Measurements from ENCODE around the gene CIAO2A.
"Not testable (repeated sequence)": the region's sequence is repeated elsewhere in the genome, so short reads cannot be mapped to it uniquely, and the experiment has no call there.

CIAO2A gene

DNA sequence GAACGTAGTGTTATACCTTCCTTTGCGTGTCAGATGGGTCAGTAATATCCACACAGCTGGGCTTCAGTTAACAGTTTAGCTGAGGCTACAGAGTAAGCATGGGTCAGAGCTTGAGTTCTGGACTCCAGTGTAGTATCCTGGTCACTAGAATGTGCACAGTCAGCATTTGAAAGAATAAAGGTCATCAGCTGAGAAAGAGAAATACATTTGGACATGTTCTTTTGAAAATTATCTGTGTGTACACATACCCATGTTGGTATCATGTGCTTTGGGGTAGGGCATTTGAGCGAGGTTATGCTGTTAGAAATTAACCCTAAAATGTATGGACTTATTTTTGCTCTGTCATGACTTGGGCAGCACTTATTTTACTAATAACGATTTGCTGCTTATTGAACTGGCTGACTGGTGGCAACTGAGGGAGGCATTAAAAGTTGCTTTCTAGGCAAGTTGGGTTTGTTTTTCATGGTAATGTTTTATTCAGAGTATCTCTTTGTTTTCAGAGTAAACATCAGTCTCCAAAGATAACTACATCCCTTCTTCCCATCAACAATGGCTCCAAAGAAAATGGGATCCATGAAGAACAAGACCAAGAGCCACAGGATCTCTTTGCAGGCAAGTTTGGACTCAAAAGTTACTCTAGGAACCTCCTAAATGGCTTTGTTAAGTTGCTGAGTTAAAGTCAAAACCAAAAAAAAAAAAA lies 18.6 kb upstream of the CIAO2A start:
- no peak for DNase-seq (ENCODE audit: low read depth in 2 of 2, low spot score in 1 of 2)

DNA sequence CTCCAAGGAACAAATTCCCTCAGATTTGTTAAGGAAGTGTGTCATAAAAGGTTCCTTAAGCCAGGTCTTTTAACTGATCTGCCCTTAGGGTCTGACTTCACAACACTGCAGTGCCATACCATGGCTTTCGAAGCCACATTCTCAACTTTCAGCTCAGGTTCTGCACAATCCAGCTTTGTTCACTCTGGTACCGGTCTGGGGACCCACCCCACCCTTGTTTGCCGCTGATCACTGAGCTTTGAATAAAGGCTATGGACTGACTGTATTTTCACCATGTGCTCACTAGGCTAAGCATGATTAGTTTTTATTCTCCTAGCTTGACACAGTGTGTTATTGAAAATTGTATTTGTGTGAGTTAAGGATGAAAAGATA lies 18.0 kb upstream of the CIAO2A start:
- DNase-seq (ENCODE audit: low read depth in 2 of 2, low spot score in 1 of 2), result no peak

DNA sequence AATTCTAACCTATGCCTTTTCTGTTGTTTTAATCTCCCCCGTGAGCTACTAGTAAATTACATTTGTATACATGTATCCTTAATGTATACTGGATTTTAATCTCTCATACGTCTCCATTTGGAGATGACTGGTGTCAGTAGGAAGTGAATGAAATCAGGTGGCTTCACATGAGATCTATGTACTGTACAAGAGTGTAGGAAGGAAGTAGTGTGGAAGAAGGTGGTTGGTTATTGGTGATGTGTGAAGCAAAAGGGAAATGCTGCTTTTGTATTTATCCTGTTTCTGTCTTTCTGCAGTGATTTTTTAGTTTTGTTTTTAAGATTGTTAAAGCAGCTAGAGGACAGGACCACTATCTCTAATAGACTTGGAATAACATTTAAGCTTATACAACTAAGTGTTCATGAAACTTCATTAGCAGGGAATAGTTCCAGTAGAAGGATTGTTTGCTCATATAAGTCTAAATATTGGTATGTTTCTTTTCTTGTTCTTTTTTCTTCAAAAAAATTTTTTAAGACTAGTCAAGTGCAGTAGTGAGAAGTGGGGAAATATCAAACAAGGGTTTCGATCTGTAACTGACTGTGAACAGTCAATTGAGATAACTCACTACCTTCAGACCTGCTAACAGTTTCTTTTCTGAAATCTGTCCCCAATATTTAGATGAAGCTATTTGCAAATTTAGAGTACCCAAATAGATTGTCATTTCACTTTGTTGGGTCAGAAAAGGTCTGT lies 17.5 kb upstream of the CIAO2A start:
- DNase-seq (ENCODE audit: low read depth in 2 of 2, low spot score in 1 of 2), result no peak

DNA sequence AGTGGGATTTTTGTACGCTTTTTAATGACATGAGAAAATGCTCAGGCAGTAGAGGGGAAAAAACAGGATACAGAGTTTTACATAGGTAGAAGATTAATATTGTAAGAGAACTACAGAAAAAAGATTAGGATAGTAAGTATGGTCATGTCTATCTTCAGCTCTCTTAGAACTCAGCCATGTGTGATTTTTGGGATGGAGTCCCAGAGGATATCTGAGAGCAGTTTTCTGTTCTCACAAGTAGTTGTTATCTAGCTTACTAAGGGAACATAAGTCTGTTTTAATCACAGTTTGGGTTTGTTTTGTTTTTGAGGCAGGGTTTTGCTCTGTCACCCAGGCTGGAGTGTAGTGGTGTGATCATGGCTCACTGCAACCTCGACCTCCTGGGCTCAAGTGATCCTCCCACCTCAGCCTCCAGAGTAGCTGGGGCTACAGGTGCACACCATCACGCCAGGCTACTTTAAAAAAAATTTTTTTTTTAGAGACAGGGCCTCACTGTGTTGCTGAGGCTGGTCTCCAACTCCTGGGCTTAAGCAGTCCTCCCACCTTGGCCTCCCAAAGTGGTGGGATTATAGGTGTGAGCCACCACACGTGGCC lies 16.6 kb upstream of the CIAO2A start:
- DNase-seq (ENCODE audit: low read depth in 2 of 2, low spot score in 1 of 2), result not testable (repeated sequence)

DNA sequence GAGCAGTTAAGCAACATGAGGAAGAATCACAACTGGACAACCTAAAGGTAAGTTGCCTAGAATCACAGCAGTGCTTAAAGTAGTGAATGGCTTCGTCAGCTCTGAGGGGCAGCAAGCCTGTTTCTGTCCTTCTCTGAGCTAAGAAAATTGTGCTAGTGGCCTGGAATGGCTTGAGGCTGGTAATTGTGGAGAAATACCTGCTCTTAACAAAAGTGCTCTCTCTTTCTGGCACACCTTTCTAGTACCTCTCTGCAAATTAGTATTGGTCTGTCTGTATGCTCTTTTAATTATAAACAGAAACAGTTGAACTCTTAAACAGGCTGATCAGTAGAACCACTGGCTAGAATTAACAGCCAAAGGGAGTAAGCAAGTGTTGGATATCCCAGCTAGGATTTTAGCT lies 13.7 kb upstream of the CIAO2A start:
- DNase-seq (ENCODE audit: low read depth in 2 of 2, low spot score in 1 of 2), result no peak

DNA sequence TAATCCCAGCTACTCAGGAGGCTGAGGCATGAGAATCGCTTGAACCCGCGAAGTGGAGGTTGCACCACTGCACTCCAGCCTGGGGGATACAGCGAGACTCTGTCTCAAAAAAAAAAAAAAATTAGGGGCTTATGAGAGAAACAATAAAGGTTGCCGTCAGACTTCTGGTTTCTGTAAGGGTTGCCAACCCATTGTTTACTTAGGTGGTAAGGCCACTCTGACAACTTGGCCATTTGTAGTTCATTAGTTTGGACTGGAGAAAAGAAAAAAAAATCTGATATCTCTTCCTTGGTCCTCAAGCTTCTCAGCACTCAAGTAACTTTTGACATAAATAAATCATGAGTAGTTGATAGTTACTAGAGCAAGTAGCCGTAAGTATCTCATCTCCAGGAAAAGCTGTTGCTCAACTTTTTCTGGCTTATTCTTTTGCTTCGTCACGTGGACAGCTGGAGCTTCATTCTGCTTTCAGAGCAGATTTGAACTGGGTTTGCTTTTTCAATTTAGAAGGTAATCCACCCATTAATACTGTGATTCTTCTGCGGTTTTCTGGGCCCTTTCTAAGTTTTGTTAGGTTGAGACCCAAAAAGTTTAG lies 11.6 kb upstream of the CIAO2A start:
- DNase-seq (ENCODE audit: low read depth in 2 of 2, low spot score in 1 of 2), result no peak

DNA sequence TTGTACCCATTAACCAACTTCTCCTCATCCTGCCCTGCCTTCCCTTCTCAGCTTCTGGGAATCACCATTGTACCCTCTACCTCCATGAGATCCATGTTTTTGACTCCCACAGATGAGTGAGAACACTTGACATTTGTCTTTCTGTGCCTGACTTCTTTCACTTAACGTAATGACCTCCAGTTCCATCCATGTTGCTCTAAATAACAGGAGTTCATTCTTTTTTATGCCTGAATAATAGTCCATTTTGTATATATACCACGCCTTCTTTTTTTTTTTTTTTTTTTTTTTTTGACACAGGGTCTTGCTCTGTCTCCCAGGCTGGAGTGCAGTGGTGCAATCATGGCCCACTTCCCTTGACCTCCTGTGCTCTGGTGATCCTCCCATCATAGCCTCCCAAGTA lies 8.9 kb upstream of the CIAO2A start:
- DNase-seq (ENCODE audit: low read depth in 2 of 2, low spot score in 1 of 2), result no peak

DNA sequence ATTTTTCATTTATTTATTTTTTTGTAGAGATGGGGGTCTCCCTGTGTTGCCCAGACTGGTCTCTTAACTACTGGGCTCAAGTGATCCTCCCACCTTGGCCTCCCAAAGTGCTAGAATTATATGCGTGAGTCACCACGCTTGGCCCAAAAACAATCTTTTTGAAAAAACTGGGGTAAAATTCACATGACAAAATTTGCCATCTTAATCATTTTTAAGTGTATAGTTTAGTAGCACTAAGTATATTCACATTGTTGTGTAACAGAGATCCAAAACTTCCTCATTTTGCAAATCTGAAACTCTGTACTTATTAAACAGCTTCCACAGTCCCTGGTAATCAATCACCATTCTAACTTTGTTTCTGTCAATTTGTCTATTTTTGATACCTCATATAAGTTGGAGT lies 7.3 kb upstream of the CIAO2A start:
- DNase-seq (ENCODE audit: low read depth in 2 of 2, low spot score in 1 of 2), result no peak

DNA sequence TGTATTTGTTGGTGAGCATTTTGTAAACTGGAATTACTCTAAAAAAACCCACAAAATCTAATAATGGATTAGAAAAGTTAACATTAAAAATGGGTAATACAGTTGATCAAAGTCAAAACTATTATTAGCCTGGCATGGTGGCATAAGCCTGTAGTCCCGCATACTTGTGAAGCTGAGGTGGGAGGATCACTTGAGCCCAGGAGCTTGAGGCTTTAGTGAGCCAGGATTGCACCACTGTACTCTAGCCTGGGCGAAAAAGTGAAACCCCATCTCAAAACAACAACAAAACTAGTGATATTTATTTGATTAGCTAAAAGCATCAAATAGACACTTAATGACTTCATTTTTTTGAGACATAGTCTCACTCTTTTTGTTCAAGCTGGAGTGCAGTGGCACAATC lies 5.7 kb upstream of the CIAO2A start:
- DNase-seq (ENCODE audit: low read depth in 2 of 2, low spot score in 1 of 2), result no peak

DNA sequence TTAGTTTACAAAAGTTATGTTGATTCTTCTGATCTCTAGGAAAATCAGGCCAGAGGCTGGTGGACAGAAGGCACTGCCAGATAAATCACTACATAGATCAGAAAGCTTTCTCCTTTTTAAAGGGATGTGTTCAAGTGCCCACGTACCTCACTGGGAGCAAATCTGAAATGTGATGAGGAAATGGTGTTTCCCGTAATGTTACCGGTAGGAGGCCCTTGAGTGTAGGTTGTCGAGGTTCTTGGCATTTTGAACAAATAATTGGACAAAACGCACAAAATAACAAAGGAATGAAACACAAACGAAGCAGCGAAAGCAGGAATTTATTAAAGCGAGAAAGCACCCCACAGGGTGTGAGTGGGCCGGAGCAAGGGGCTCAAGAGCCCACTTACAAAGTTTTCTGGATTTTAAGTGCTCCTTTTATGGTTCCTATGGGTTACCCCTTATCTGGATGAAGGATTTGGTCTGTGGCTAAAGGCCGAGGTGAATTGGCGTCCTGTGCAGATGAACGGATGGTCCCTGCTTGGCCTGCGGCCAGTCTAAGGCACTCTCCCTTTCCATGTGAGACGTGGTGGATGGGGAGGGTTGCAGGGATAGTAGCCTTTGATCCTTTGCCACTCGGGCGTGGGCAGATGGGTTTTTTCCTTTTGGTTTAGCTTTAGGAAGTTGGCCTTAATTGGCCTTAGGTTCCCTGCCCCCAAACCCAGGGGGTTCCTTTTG lies 3.2 kb upstream of the CIAO2A start:
- DNase-seq (ENCODE audit: low read depth in 2 of 2, low spot score in 1 of 2), result no peak

DNA sequence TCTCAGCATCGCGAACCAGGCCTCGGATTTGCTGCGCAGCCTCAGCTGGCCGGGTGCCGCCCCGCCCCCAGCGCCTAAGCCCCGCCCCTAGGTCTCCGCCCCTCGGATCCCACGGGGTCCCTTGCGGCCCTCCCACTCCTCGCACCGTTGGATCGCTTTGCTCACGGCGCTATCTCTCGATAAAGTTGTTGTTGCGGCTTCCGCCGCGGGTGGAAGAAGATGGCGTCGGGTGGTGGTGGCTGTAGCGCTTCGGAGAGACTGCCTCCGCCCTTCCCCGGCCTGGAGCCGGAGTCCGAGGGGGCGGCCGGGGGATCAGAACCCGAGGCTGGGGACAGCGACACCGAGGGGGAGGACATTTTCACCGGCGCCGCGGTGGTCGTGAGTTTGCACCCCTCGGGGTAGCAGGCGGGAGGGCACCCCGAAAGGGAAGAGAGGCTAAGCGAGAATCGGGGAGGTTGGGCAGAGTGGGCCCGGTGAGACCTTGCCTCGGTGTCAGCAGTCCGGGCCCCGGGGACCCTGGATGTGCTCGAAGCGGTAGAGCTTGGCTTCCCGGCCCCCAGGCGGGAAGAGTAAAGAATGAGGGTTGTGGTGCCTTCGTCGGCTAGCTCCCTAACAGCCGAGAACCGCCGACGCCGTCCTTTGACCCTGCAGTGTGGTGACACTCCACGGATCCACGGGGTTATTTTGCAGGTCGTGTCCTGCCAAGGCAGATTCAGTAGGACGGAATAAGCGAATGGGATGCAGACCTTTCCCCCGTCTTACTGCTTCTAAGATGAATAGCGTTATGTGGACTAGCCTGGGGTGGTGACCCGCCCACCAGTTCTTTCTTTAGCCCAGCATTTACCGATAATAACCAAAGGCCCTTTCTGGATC lies 2.4 kb upstream of the CIAO2A start, which contains the start of gene SNX1:
Gene SNX1 (plus strand): TSS at position 188 of the 873 bp plus-strand sequence. CDS start 32 bp downstream, at position 220.
- peak; percentile 95 to 96 for DNase-seq (ENCODE audit: low read depth in 2 of 2, low spot score in 1 of 2)

DNA sequence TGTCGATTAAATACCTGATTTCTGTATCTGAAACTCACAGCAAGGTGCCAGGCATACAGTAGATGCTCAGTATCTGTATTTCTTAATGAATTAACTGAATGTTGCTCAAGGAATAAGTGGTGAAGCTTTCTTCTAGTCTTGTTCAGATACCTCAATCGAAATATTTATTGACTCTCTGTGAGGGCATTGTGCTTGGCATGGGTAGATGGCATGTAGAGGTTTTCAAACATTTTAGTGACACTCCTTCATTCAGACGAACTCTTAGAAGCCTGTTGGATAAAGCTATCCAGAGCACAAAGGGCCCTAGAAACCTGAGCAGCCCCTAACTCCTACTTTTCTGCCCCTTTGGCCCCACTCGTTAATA lies 1.8 kb upstream of the CIAO2A start:
- no peak for DNase-seq (ENCODE audit: low read depth in 2 of 2, low spot score in 1 of 2)

DNA sequence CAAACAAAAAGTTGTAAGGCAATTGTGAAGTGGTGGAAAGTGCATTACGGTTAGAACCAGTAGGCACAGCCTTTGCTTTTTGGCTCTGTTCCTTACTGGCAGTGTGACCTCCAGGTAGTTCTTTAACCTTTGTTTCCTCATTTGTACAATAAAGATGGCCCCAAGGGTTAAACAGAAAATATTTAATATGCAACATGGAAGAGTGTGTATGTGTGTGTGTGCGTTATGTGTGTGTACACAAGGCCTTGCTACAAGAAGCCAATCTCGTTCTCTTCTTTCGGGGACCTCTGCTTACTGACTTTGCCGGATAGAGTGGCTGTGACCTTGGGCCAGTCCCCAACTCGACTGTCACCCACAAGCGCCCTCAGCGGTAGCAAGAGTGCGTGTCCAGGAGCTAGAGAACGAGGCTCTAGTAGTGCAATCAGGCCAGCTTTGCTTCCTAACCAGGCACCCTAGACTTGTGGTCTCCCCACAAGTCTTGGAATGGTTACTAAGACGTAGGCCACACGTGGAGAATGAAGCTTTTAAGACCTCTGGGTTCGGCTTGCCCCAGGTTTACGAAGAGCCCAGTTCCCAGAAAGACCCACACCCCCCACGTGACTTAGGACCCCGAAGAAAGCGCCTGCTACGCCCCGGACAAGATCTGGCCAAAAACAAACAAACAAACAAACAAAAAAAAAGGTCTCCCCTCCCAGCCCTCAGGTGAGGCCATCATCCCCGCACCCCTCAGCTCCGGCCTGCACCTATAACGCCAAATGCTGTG lies 593 bp downstream of the CIAO2A start:
- DNase-seq (ENCODE audit: low read depth in 2 of 2, low spot score in 1 of 2), result no peak

DNA sequence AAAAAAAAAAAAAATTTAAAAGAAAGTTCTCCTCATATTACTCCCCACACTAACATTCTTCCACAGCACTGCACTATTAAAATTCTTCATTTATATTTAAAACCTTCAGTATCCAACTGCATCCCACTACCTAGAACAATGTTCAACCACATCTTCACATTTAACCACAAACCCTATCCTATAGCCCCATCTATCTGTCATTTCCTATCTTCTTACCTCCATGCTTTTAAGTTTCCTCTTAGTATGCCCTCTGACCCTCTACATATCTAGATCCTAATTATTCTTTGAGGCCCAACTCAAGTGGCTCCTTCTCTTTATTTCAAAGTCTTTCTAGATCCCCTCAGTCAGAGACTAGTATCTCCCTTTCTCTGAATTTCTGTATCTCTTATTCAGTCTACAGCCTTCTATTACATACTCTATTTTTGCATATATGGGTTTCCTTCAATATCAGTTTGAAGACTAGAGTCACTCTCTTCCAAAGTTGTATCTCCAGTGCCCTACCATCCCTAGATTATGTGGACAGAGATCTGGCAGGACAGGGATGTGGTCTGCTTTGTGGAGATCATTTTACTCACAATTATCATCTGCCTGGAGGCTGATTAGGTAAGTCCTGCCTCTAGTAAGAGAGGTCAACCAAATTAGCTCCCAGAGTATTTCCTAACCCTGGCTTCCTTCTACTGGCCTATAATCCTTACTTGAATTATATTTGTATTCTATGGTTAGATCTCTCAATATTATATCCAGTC lies 1.4 kb downstream of the CIAO2A start:
- no peak for DNase-seq (ENCODE audit: low read depth in 2 of 2, low spot score in 1 of 2)

DNA sequence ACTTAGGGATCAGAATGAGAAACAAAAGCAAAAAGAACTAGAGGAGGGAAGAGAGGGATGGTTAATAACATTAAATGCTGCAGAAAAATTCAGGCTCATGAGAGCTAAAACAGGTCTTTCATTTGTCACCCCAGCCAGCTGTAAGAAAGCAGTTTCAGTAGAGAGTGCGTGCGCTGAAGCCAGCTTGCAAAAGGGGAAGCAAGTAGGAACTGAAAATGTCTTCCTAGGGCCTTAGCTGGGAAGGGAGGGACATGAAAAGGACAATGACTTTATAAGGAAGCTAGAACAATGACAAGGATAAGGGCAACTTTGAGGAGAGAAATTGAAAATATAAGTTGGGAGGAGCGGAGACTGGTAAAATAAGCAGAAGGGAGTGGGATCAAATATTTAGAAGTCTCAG lies 3.1 kb downstream of the CIAO2A start:
- DNase-seq (ENCODE audit: low read depth in 2 of 2, low spot score in 1 of 2), result no peak

DNA sequence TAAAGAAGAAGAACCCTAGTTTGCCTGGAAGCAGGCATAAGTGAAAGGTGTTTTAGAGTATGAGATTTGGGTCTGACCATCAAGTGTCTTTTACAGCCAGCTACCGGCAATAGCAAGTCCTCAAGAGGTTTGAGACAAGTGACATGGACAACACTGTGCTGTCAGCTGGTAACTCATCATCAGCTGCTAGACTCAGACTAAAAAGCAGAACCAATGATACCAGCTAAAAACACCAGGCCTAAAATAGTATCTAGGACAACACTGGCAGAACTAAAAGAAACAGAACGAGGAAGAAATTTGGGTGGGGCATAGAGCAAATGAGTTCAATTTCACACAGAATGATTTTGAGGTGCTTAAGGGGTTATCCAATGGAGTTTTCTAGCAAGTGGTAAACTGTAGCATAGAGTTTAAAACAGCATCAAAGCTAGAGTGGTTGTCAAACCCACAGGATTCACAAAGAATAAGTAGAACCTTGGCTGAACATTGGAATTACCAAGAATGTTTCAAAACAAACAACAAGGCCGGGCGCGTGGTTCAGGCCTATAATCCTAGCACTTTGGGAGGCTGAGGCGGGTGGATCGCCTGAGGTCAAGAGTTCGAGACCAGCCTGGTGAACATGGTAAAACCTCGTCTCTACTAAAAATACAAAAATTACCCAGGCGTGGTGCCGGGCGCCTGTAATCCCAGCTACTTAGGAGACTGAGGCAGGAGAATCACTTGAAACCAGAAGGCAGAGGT lies 3.9 kb downstream of the CIAO2A start:
- no peak for DNase-seq (ENCODE audit: low read depth in 2 of 2, low spot score in 1 of 2)

DNA sequence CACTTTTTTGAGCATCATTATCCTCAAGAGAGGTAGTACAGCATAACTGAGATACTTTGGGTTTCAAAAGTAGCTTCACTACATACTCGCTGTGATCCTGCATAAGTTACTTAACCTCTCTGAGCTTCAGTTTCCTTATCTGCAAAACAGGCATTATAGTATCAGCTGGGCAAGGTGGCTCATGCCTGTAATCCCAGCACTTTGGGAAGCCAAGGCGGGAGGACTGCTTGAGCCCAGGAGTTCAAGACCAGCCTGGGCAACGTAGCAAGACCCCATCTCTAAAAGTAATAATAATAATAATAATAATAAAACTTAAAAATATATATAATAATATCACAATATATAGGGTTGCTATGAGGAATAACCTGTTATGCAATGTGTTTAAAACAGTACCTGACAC lies 10.9 kb downstream of the CIAO2A start:
- DNase-seq (ENCODE audit: low read depth in 2 of 2, low spot score in 1 of 2), result no peak

DNA sequence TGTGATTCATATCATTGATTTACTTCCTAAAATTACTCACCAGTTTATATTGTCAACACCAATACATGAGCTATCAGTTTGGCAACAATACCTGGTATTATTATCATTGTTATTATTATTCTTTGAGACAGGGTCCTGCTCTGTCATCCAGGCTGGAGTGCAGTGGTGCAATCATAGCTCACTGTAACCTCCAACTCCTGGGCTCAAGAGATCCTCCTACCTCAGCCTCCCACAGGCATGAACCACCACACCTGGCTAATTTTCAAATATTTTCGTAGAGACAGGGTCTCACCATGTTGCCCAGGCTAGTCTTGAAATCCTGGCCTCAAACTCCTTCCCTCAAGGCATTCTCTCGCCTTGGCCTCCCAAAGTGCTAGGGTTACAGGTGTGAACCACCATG lies 20.1 kb downstream of the CIAO2A start:
- DNase-seq (ENCODE audit: low read depth in 2 of 2, low spot score in 1 of 2), result not testable (repeated sequence)

Data from stimulated activated CD8-positive, alpha-beta memory T cell treated with anti-CD3 and anti-CD28 coated beads, Interleukin-4, amount 100 ng/mL, for 4 hours (primary cell).